GM23338 (cell line): ENCODE data around the gene RIPPLY2.
"Not testable (repeated sequence)": the region's sequence is repeated elsewhere in the genome, so short reads cannot be mapped to it uniquely, and the experiment has no call there.

ENCODE experiments used
- CREB1 ChIP-seq: fragments of 250-450 bp; sonication (Bioruptor Pico); IDR thresholded peaks from 2 replicates; pipeline ENCODE4 v1.5.0; 2020; ENCODE audit warnings: low read depth, mild to moderate bottlenecking, moderate library complexity
- EZH2 ChIP-seq: fragments of 200-600 bp; sonication (generic); IDR thresholded peaks from one replicate; pipeline ENCODE4 v1.8.0; 2017; ENCODE audit warnings: antibody characterized with exemption, mild to moderate bottlenecking, low read depth; ENCODE audit not compliant: unreplicated experiment
- EZH2phosphoT487 ChIP-seq: fragments of 200-600 bp; sonication (generic); IDR thresholded peaks from one replicate; pipeline ENCODE4 v1.8.1; 2018; ENCODE audit warnings: antibody characterized with exemption; ENCODE audit not compliant: unreplicated experiment
- JUNB ChIP-seq: IDR thresholded peaks from one replicate; pipeline ENCODE4 v1.6.1; 2016; ENCODE audit warnings: antibody characterized with exemption; ENCODE audit not compliant: unreplicated experiment
- NANOG ChIP-seq: IDR thresholded peaks from 2 replicates; pipeline ENCODE4 v1.6.1; 2016; ENCODE audit warnings: antibody characterized with exemption, borderline replicate concordance
- POLR2AphosphoS5 ChIP-seq: IDR thresholded peaks from 2 replicates; pipeline ENCODE4 v1.6.1; 2016; ENCODE audit warnings: antibody characterized with exemption, low read depth
- STAT1 ChIP-seq: IDR thresholded peaks from one replicate; pipeline ENCODE4 v1.6.1; 2016; ENCODE audit warnings: antibody characterized with exemption; ENCODE audit not compliant: unreplicated experiment
- ZNF114 ChIP-seq: fragments of 250-450 bp; sonication (Bioruptor Pico); IDR thresholded peaks from 2 replicates; pipeline ENCODE4 v1.5.0; 2020; ENCODE audit warnings: mild to moderate bottlenecking, moderate library complexity
- ZNF331 ChIP-seq: fragments of 250-450 bp; sonication (Bioruptor Pico); IDR thresholded peaks from 2 replicates; pipeline ENCODE4 v1.5.0; 2020; ENCODE audit warnings: low read depth, mild to moderate bottlenecking, moderate library complexity
- TF ChIP-seq, protein P1 (sequence below), 2 experiments: fragments of 200-600 bp in 1 of 2; sonication (generic) in 1 of 2; conservative IDR thresholded peaks; 2 replicates each; pipeline versions ENCODE4 v1.5.1 to v1.6.1; 2016 to 2017; ENCODE audit warnings: antibody characterized with exemption in 2 of 2, low read depth in 2 of 2, mild to moderate bottlenecking in 2 of 2, moderate library complexity in 1 of 2
- TF ChIP-seq, protein P2 (sequence below): IDR thresholded peaks from one replicate; pipeline ENCODE4 v1.6.1; 2018; ENCODE audit warnings: antibody characterized with exemption; ENCODE audit not compliant: unreplicated experiment
- TF ChIP-seq, protein P3 (sequence below): IDR thresholded peaks from 2 replicates; pipeline ENCODE4 v1.6.1; 2016; ENCODE audit warnings: antibody characterized with exemption
- TF ChIP-seq, protein P4 (sequence below): fragments of 250-450 bp; sonication (Bioruptor Pico); IDR thresholded peaks from 2 replicates; pipeline ENCODE4 v1.5.0; 2020; ENCODE audit warnings: mild to moderate bottlenecking, moderate library complexity

DNA sequence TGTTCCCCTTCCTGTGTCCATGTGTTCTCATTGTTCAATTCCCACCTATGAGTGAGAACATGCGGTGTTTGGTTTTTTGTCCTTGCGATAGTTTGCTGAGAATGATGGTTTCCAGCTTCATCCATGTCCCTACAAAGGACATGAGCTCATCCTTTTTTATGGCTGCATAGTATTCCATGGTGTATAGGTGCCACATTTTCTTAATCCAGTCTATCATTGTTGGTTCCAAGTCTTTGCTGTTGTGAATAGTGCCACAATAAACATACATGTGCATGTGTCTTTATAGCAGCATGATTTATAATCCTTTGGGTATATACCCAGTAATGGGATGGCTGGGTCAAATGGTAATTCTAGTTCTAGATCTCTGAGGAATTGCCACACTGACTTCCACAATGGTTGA, 43.9 kb downstream of the RIPPLY2 start:
- TF ChIP-seq POLR2AphosphoS5; EZH2; JUNB; CREB1 (CRISPR knock-in tag); ZNF331 (CRISPR knock-in tag); EZH2phosphoT487; STAT1; NANOG; ZNF114 (CRISPR knock-in tag): not testable (repeated sequence)
- TF ChIP-seq, protein P1, sequence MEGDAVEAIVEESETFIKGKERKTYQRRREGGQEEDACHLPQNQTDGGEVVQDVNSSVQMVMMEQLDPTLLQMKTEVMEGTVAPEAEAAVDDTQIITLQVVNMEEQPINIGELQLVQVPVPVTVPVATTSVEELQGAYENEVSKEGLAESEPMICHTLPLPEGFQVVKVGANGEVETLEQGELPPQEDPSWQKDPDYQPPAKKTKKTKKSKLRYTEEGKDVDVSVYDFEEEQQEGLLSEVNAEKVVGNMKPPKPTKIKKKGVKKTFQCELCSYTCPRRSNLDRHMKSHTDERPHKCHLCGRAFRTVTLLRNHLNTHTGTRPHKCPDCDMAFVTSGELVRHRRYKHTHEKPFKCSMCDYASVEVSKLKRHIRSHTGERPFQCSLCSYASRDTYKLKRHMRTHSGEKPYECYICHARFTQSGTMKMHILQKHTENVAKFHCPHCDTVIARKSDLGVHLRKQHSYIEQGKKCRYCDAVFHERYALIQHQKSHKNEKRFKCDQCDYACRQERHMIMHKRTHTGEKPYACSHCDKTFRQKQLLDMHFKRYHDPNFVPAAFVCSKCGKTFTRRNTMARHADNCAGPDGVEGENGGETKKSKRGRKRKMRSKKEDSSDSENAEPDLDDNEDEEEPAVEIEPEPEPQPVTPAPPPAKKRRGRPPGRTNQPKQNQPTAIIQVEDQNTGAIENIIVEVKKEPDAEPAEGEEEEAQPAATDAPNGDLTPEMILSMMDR (conservative IDR thresholded peaks at IDR 0.05; ENCODE audit: low read depth in 2 of 2): not testable (repeated sequence)
- TF ChIP-seq, protein P2, sequence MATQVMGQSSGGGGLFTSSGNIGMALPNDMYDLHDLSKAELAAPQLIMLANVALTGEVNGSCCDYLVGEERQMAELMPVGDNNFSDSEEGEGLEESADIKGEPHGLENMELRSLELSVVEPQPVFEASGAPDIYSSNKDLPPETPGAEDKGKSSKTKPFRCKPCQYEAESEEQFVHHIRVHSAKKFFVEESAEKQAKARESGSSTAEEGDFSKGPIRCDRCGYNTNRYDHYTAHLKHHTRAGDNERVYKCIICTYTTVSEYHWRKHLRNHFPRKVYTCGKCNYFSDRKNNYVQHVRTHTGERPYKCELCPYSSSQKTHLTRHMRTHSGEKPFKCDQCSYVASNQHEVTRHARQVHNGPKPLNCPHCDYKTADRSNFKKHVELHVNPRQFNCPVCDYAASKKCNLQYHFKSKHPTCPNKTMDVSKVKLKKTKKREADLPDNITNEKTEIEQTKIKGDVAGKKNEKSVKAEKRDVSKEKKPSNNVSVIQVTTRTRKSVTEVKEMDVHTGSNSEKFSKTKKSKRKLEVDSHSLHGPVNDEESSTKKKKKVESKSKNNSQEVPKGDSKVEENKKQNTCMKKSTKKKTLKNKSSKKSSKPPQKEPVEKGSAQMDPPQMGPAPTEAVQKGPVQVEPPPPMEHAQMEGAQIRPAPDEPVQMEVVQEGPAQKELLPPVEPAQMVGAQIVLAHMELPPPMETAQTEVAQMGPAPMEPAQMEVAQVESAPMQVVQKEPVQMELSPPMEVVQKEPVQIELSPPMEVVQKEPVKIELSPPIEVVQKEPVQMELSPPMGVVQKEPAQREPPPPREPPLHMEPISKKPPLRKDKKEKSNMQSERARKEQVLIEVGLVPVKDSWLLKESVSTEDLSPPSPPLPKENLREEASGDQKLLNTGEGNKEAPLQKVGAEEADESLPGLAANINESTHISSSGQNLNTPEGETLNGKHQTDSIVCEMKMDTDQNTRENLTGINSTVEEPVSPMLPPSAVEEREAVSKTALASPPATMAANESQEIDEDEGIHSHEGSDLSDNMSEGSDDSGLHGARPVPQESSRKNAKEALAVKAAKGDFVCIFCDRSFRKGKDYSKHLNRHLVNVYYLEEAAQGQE: not testable (repeated sequence)
- TF ChIP-seq, protein P3, sequence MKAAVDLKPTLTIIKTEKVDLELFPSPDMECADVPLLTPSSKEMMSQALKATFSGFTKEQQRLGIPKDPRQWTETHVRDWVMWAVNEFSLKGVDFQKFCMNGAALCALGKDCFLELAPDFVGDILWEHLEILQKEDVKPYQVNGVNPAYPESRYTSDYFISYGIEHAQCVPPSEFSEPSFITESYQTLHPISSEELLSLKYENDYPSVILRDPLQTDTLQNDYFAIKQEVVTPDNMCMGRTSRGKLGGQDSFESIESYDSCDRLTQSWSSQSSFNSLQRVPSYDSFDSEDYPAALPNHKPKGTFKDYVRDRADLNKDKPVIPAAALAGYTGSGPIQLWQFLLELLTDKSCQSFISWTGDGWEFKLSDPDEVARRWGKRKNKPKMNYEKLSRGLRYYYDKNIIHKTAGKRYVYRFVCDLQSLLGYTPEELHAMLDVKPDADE: not testable (repeated sequence)
- TF ChIP-seq, protein P4, sequence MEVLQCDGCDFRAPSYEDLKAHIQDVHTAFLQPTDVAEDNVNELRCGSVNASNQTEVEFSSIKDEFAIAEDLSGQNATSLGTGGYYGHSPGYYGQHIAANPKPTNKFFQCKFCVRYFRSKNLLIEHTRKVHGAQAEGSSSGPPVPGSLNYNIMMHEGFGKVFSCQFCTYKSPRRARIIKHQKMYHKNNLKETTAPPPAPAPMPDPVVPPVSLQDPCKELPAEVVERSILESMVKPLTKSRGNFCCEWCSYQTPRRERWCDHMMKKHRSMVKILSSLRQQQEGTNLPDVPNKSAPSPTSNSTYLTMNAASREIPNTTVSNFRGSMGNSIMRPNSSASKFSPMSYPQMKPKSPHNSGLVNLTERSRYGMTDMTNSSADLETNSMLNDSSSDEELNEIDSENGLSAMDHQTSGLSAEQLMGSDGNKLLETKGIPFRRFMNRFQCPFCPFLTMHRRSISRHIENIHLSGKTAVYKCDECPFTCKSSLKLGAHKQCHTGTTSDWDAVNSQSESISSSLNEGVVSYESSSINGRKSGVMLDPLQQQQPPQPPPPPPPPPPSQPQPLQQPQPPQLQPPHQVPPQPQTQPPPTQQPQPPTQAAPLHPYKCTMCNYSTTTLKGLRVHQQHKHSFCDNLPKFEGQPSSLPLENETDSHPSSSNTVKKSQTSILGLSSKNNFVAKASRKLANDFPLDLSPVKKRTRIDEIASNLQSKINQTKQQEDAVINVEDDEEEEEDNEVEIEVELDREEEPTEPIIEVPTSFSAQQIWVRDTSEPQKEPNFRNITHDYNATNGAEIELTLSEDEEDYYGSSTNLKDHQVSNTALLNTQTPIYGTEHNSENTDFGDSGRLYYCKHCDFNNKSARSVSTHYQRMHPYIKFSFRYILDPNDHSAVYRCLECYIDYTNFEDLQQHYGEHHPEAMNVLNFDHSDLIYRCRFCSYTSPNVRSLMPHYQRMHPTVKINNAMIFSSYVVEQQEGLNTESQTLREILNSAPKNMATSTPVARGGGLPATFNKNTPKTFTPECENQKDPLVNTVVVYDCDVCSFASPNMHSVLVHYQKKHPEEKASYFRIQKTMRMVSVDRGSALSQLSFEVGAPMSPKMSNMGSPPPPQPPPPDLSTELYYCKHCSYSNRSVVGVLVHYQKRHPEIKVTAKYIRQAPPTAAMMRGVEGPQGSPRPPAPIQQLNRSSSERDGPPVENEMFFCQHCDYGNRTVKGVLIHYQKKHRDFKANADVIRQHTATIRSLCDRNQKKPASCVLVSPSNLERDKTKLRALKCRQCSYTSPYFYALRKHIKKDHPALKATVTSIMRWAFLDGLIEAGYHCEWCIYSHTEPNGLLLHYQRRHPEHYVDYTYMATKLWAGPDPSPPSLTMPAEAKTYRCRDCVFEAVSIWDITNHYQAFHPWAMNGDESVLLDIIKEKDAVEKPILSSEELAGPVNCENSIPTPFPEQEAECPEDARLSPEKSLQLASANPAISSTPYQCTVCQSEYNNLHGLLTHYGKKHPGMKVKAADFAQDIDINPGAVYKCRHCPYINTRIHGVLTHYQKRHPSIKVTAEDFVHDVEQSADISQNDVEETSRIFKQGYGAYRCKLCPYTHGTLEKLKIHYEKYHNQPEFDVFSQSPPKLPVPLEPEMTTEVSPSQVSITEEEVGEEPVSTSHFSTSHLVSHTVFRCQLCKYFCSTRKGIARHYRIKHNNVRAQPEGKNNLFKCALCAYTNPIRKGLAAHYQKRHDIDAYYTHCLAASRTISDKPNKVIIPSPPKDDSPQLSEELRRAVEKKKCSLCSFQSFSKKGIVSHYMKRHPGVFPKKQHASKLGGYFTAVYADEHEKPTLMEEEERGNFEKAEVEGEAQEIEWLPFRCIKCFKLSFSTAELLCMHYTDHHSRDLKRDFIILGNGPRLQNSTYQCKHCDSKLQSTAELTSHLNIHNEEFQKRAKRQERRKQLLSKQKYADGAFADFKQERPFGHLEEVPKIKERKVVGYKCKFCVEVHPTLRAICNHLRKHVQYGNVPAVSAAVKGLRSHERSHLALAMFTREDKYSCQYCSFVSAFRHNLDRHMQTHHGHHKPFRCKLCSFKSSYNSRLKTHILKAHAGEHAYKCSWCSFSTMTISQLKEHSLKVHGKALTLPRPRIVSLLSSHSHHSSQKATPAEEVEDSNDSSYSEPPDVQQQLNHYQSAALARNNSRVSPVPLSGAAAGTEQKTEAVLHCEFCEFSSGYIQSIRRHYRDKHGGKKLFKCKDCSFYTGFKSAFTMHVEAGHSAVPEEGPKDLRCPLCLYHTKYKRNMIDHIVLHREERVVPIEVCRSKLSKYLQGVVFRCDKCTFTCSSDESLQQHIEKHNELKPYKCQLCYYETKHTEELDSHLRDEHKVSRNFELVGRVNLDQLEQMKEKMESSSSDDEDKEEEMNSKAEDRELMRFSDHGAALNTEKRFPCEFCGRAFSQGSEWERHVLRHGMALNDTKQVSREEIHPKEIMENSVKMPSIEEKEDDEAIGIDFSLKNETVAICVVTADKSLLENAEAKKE (CRISPR knock-in tag): not testable (repeated sequence)
